ENCODE data around the gene SENP1.

SENP1 gene

GRCh38 chr12:48092611-48093010 is 13.3 kb downstream of the SENP1 start:
- TF ChIP-seq, protein P1, sequence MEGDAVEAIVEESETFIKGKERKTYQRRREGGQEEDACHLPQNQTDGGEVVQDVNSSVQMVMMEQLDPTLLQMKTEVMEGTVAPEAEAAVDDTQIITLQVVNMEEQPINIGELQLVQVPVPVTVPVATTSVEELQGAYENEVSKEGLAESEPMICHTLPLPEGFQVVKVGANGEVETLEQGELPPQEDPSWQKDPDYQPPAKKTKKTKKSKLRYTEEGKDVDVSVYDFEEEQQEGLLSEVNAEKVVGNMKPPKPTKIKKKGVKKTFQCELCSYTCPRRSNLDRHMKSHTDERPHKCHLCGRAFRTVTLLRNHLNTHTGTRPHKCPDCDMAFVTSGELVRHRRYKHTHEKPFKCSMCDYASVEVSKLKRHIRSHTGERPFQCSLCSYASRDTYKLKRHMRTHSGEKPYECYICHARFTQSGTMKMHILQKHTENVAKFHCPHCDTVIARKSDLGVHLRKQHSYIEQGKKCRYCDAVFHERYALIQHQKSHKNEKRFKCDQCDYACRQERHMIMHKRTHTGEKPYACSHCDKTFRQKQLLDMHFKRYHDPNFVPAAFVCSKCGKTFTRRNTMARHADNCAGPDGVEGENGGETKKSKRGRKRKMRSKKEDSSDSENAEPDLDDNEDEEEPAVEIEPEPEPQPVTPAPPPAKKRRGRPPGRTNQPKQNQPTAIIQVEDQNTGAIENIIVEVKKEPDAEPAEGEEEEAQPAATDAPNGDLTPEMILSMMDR (IDR thresholded peaks at IDR 0.05; ENCODE audit: low read depth, low read length, missing control alignments), result no peak
- no peak overlapping the region for H3K4me3 ChIP-seq (ENCODE audit: low read depth, low read length)
- DNase-seq (ENCODE audit: low read depth), result no peak

DNA sequence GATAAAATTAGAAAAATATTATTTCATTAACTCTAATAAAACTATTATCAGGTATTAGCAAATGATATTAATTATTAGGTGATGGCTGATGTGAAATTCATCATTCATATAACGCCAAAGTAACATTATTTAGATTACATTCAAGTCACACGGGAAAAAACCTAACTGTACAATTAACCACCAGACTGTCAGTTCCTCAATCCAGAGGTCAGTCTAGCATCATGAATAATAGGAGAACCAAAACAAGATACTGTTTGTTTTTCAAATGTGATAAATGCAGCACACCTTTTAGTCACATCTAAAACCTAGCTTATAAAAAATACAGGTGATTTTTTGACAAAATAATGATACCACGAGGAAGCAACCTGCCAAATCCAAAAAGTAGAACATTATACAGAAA is 19.6 kb downstream of the SENP1 start:
- H3K4me3 ChIP-seq (ENCODE audit: low read depth, low read length), result no peak overlapping the region
- TF ChIP-seq, protein P1 (IDR thresholded peaks at IDR 0.05; ENCODE audit: low read depth, low read length, missing control alignments), result no peak
- no peak for DNase-seq (ENCODE audit: low read depth)

GRCh38 chr12:48084841-48085460 is 20.9 kb downstream of the SENP1 start:
- DNase-seq (ENCODE audit: low read depth), result no peak
- TF ChIP-seq, protein P1 (IDR thresholded peaks at IDR 0.05; ENCODE audit: low read depth, low read length, missing control alignments), result no peak
- no peak overlapping the region for H3K4me3 ChIP-seq (ENCODE audit: low read depth, low read length)

GRCh38 chr12:48084066-48084465 is 21.8 kb downstream of the SENP1 start:
- TF ChIP-seq, protein P1 (IDR thresholded peaks at IDR 0.05; ENCODE audit: low read depth, low read length, missing control alignments), result no peak
- H3K4me3 ChIP-seq (ENCODE audit: low read depth, low read length), result no peak overlapping the region
- DNase-seq (ENCODE audit: low read depth), result no peak

DNA sequence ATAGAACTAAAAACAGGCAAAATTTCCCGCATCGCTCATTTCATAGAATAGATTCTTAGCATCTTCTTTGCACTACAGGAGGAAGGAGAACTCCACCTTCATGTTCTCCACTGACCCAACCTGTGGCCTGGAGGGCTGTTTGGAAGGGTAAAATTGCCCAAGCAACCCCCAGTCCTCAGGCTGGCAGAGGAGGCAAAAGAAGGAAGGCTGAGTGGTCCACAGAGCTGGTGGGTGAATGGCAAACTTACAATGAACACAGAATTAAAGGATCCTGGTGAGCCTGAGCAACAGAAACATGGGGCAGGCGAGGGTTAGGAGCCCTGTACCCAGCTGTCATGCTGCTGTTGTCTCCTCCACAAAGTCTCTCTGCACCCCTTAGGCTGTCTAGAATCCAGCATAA is 25.1 kb downstream of the SENP1 start:
- TF ChIP-seq, protein P1 (IDR thresholded peaks at IDR 0.05; ENCODE audit: low read depth, low read length, missing control alignments), result no peak
- H3K4me3 ChIP-seq (ENCODE audit: low read depth, low read length), result no peak overlapping the region
- no peak for DNase-seq (ENCODE audit: low read depth)

- DNase-seq (ENCODE audit: low read depth), result no peak
- H3K4me3 ChIP-seq (ENCODE audit: low read depth, low read length), result no peak overlapping the region
- TF ChIP-seq, protein P1 (IDR thresholded peaks at IDR 0.05; ENCODE audit: low read depth, low read length, missing control alignments), result no peak
Measured at GRCh38 chr12:48080285-48080684, 25.6 kb downstream of the SENP1 start.

GRCh38 chr12:48078901-48079300 is 27.0 kb downstream of the SENP1 start:
- TF ChIP-seq, protein P1 (IDR thresholded peaks at IDR 0.05; ENCODE audit: low read depth, low read length, missing control alignments), result no peak
- no peak for DNase-seq (ENCODE audit: low read depth)
- H3K4me3 ChIP-seq (ENCODE audit: low read depth, low read length), result no peak overlapping the region

All from GM12864 (cell line).